Dendritic cell treated with granulocyte-macrophage colony-stimulating factor and Interleukin-4, amounts not matched to agents 40 ng/mL and 50 ng/mL, for 4 days (primary cell): Measurements from ENCODE around the gene LTBR.

Source experiments
- H3K27ac Mint-ChIP-seq: one replicate; pipeline ENCODE4 v1.8.0; 2022; ENCODE audit warnings: mild to moderate bottlenecking, mixed read lengths
- H3K27me3 Mint-ChIP-seq: one replicate; pipeline ENCODE4 v1.8.0; 2022; ENCODE audit warnings: mild to moderate bottlenecking, mixed read lengths
- H3K36me3 Mint-ChIP-seq: one replicate; pipeline ENCODE4 v1.8.0; 2022; ENCODE audit warnings: low read depth, mixed read lengths
- H3K4me1 Mint-ChIP-seq: one replicate; pipeline ENCODE4 v1.8.0; 2022; ENCODE audit warnings: low read depth, mixed read lengths
- H3K4me3 Mint-ChIP-seq: one replicate; pipeline ENCODE4 v1.8.0; 2022; ENCODE audit warnings: mild to moderate bottlenecking, moderate library complexity, mixed read lengths
- H3K9me3 Mint-ChIP-seq: one replicate; pipeline ENCODE4 v1.8.0; 2022; ENCODE audit warnings: mixed read lengths
- intact Hi-C: fragments of 100-400 bp; cut with micrococcal nuclease; formaldehyde crosslinking; loops from one replicate; pipeline ENCODE4 v1.15.0; 2022

LTBR gene

DNA sequence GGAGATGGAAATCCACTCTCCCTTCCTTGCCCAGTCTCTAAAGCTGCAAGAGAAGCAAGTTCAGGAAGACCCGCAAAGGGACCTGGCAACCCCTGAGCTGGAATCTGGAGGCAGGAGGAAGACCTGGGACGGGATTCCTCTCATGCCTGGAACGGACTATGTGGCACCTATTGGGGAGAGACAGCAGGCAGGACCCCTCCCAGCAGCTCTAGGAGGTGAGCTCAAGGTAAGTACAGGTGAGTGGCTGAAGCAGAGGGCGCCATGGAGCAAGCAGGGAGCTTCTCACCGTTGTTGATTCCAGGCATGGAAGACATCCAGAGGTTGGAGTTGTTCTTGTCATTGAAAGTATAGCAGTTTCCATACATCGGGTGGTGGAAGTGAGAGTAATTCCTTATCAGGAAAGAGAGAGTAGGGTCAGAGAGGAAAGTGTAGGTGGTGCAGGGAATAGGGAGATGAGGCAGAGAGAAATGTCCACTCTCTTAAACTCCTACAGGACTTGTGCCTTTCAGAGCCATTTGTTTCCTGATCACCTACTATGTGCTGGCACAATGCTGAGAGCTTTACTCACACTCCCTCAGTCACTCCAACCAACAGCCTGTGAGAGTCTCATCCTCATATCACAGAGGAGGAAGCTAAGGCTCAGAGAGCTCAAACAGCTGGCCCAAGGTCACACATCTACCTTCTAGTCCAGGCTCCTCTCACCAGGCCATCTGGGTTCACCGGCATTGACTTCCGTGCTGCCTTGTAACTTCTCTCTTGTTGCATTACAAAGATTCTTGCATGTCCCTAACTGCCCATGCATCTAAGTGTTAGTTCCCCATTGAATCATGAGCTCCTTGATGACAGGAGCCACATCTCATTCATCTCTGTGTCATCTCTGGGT is 28.2 kb upstream of the LTBR start:
- H3K27me3 Mint-ChIP-seq, result peaks cover 2% of the 10 kb centered on the region
- H3K4me1 Mint-ChIP-seq, result peaks cover 98% of the 10 kb centered on the region
- peak overlapping the region; percentile 13 for H3K4me3 Mint-ChIP-seq
- intact Hi-C loops, result no loop called here
- H3K36me3 Mint-ChIP-seq, result no peaks in the 10 kb centered on the region
- H3K27ac Mint-ChIP-seq, result peak overlapping the region; percentile 90
- H3K9me3 Mint-ChIP-seq, result no peaks in the 10 kb centered on the region

DNA sequence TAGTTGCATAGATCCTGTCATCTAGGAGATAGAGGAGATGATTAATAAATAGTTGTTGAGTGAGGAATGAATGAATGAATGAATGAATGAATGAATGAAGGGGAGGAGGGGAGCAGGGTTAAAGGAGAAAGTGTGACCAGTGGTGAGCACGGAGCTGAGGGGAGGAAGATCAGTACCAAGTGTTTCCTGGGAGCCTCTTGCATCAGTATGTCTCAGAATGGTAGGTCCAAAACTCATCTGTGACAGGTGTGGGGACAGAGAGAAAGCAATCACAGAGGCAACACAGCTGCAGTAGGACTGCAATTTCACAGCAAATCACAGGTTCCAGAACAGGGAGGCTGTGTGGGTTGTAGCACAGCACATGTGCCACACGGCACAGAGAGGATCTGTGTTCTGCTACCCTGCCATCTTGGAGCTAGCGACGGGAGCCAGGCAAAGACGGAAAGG is 27.6 kb upstream of the LTBR start:
- H3K4me1 Mint-ChIP-seq, result peaks cover 98% of the 10 kb centered on the region
- H3K27me3 Mint-ChIP-seq, result peaks cover 2% of the 10 kb centered on the region
- H3K36me3 Mint-ChIP-seq, result no peaks in the 10 kb centered on the region
- H3K9me3 Mint-ChIP-seq, result no peaks in the 10 kb centered on the region
- no peak overlapping the region for H3K4me3 Mint-ChIP-seq
- H3K27ac Mint-ChIP-seq, result peak overlapping the region; percentile 90
- intact Hi-C loops, result no loop called here

GRCh38 chr12:6358881-6359280 is 25.1 kb upstream of the LTBR start:
- H3K27ac Mint-ChIP-seq, result peak overlapping the region; percentile 64

GRCh38 chr12:6360080-6360571 is 23.8 kb upstream of the LTBR start:
- Mint-ChIP-seq H3K36me3 (no peaks in the 10 kb centered on the region), H3K4me3 (no peak overlapping the region), H3K4me1 (peaks cover 80% of the 10 kb centered on the region), H3K9me3 (no peaks in the 10 kb centered on the region), H3K27ac (peak overlapping the region; percentile 60), H3K27me3 (peaks cover under 1% of the 10 kb centered on the region)
- intact Hi-C loops, result loop anchor here (5.0 kb wide), 1 partner anchor 33 kb away; no protein-coding TSS in a partner anchor

More at GRCh38 chr12:6358881-6359280, 25.1 kb upstream of the LTBR start:
- intact Hi-C loops, result no loop called here
- Mint-ChIP-seq H3K4me1 (peaks cover 87% of the 10 kb centered on the region), H3K4me3 (no peak overlapping the region), H3K9me3 (no peaks in the 10 kb centered on the region), H3K36me3 (no peaks in the 10 kb centered on the region), H3K27me3 (peaks cover 2% of the 10 kb centered on the region)

- no peaks in the 10 kb centered on the region for H3K9me3 Mint-ChIP-seq
- no peak overlapping the region for H3K4me3 Mint-ChIP-seq
- no peaks in the 10 kb centered on the region for H3K27me3 Mint-ChIP-seq
- H3K36me3 Mint-ChIP-seq, result no peaks in the 10 kb centered on the region
- H3K4me1 Mint-ChIP-seq, result peaks cover 73% of the 10 kb centered on the region
- intact Hi-C loops, result loop anchor here (5.0 kb wide), 1 partner anchor 34 kb away; no protein-coding TSS in a partner anchor
- H3K27ac Mint-ChIP-seq, result peak overlapping the region; percentile 82
Measured at GRCh38 chr12:6360578-6361490, 23.1 kb upstream of the LTBR start.

GRCh38 chr12:6361834-6362233 is 22.1 kb upstream of the LTBR start:
- Mint-ChIP-seq H3K4me3 (peak overlapping the region; percentile 53), H3K27me3 (no peaks in the 10 kb centered on the region), H3K27ac (peak overlapping the region; percentile 82), H3K4me1 (peaks cover 63% of the 10 kb centered on the region), H3K9me3 (no peaks in the 10 kb centered on the region), H3K36me3 (no peaks in the 10 kb centered on the region)
- intact Hi-C loops, result loop anchor here (5.0 kb wide), 1 partner anchor 35 kb away; no protein-coding TSS in a partner anchor

DNA sequence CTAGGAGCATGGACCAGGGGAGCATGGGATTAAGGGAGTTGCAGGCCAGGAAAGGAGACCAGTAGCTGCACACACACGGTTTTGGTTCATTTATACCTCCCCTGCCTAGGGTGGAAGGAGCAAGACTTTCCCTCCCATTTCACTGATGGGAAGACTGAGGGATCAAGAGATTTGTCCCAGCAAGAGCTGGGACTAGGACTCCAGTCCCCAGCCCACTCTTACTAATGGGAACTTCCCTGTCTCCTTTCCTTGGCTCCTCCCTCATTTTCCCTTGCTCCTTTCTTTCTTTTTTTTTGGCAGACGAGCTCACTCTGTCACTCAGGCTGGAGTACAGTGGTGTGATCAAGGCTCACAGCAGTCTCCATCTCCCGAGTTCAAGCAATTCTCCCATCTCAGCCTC is 21.6 kb upstream of the LTBR start:
- Mint-ChIP-seq H3K27ac (peak overlapping the region; percentile 82), H3K27me3 (no peaks in the 10 kb centered on the region), H3K4me1 (peaks cover 63% of the 10 kb centered on the region), H3K36me3 (no peaks in the 10 kb centered on the region), H3K9me3 (no peaks in the 10 kb centered on the region), H3K4me3 (peak overlapping the region; percentile 53)
- intact Hi-C loops, result loop anchor here (5.0 kb wide), 1 partner anchor 35 kb away; no protein-coding TSS in a partner anchor

GRCh38 chr12:6363010-6363329 is 21.0 kb upstream of the LTBR start:
- Mint-ChIP-seq H3K27me3 (no peaks in the 10 kb centered on the region), H3K27ac (peak overlapping the region; percentile 87), H3K9me3 (no peaks in the 10 kb centered on the region), H3K4me1 (peaks cover 60% of the 10 kb centered on the region), H3K36me3 (no peaks in the 10 kb centered on the region), H3K4me3 (no peak overlapping the region)
- intact Hi-C loops, result loop anchor here (5.0 kb wide), 1 partner anchor 36 kb away; no protein-coding TSS in a partner anchor

DNA sequence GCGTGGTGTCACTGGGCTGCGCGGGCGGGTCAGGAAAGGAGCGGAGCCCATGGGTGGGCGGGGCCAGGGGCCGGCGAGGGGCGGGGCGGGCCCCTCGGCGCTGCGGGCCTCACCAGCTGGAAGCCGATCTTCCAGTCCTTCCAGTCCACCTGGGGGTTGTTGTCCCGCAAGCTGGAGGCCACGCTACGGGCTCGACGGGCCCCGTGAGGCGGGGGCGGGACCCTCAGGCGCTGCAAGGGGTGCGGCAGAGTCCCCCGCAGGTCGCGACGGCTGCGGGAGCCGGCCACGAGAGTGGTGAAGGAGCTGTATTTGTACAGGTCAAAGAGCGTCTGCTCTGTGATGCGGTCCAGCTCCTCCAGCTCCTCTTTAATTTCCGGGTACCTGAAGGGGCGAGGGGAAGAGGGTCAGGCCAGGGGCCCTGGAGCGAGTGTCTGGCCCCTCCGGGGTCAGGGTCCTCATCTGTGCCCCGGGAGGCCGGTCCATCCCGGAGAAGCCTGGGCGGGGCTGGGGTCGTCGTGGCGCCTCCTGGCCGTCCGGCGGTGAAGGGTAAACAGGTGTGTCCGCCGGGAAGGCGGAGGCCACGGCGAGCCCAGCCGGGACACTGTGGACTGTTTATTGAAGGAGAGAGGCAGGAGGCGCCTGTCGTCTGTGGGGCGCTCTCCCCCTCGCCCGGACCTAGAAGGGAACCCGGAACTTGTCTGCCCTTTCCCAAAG is 20.5 kb upstream of the LTBR start:
- Mint-ChIP-seq H3K27ac (peak overlapping the region; percentile 87), H3K4me1 (peaks cover 59% of the 10 kb centered on the region), H3K4me3 (peak overlapping the region; percentile 79), H3K36me3 (no peaks in the 10 kb centered on the region), H3K27me3 (no peaks in the 10 kb centered on the region), H3K9me3 (no peaks in the 10 kb centered on the region)
- intact Hi-C loops, result loop anchor here (5.0 kb wide), 1 partner anchor 36 kb away; no protein-coding TSS in a partner anchor

- H3K27me3 Mint-ChIP-seq, result no peaks in the 10 kb centered on the region
- peaks cover 59% of the 10 kb centered on the region for H3K4me1 Mint-ChIP-seq
- no peaks in the 10 kb centered on the region for H3K9me3 Mint-ChIP-seq
- peak overlapping the region; percentile 79 for H3K4me3 Mint-ChIP-seq
- no peaks in the 10 kb centered on the region for H3K36me3 Mint-ChIP-seq
- peak overlapping the region; percentile 87 for H3K27ac Mint-ChIP-seq
- intact Hi-C loops, result loop anchor here (5.0 kb wide), 1 partner anchor 37 kb away; no protein-coding TSS in a partner anchor
Measured at GRCh38 chr12:6364044-6364374, 20.0 kb upstream of the LTBR start.

- H3K4me3 Mint-ChIP-seq, result peak overlapping the region; percentile 60
- H3K9me3 Mint-ChIP-seq, result no peaks in the 10 kb centered on the region
- H3K27ac Mint-ChIP-seq, result peak overlapping the region; percentile 84
- H3K27me3 Mint-ChIP-seq, result no peaks in the 10 kb centered on the region
- H3K36me3 Mint-ChIP-seq, result no peaks in the 10 kb centered on the region
- intact Hi-C loops, result no loop called here
- peaks cover 55% of the 10 kb centered on the region for H3K4me1 Mint-ChIP-seq
Measured at GRCh38 chr12:6367065-6367968, 16.6 kb upstream of the LTBR start.

GRCh38 chr12:6367969-6368892 is 15.7 kb upstream of the LTBR start:
- H3K27ac Mint-ChIP-seq, result peak overlapping the region; percentile 84
- intact Hi-C loops, result no loop called here
- peaks cover 60% of the 10 kb centered on the region for H3K4me1 Mint-ChIP-seq
- H3K9me3 Mint-ChIP-seq, result no peaks in the 10 kb centered on the region
- H3K27me3 Mint-ChIP-seq, result no peaks in the 10 kb centered on the region
- no peak overlapping the region for H3K4me3 Mint-ChIP-seq
- H3K36me3 Mint-ChIP-seq, result no peaks in the 10 kb centered on the region
